Neural progenitor cell (in vitro differentiated cells): ENCODE results near the gene GTPBP1.

Experiments used
- CTCF ChIP-seq: fragments of 200-600 bp; sonication (generic); IDR thresholded peaks from 2 replicates; pipeline ENCODE4 v1.5.1; 2017; ENCODE audit warnings: antibody characterized with exemption, mild to moderate bottlenecking
- EZH2 ChIP-seq: fragments of 200-600 bp; sonication (generic); IDR thresholded peaks from 2 replicates; pipeline ENCODE4 v1.6.1; 2017; ENCODE audit warnings: antibody characterized with exemption, mild to moderate bottlenecking, moderate library complexity
- EZH2phosphoT487 ChIP-seq: fragments of 200-600 bp; sonication (generic); IDR thresholded peaks from 2 replicates; pipeline ENCODE4 v1.6.1; 2017; ENCODE audit warnings: antibody characterized with exemption

DNA sequence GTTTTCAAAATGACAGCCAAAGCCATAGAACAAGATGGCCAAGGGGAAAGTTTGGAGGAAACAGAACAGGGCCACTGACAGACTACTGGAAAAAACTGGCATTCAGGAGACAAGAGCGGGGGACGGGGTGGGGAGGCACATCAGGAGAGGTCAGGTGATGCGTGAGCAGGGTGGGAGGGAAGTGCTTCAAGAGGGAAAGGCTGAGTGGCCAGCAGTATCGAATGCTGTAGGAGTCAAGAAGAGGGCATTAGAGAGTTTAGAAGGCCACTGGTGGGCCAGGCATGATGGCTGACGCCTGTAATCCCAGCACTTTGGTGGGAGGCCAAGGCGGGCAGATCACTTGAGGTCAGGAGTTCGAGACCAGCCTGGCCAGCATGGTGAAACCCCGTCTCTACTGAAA is 8.2 kb downstream of the GTPBP1 start:
- TF ChIP-seq CTCF (no peak), EZH2 (no peak), EZH2phosphoT487 (no peak)
